GM23248 (cell line): Measurements from ENCODE around the gene MASTL.

Experiments used
- EZH2 ChIP-seq: fragments of 200-600 bp; sonication (generic); IDR thresholded peaks from 2 replicates; pipeline ENCODE4 v1.6.1; 2018; ENCODE audit warnings: antibody characterized with exemption, mild to moderate bottlenecking; ENCODE audit not compliant: insufficient read depth, poor library complexity, severe bottlenecking
- EZH2phosphoT487 ChIP-seq: fragments of 200-600 bp; sonication (generic); IDR thresholded peaks from 2 replicates; pipeline ENCODE4 v1.6.1; 2018; ENCODE audit warnings: antibody characterized with exemption, moderate library complexity, mild to moderate bottlenecking, low read depth; ENCODE audit not compliant: insufficient read depth

DNA sequence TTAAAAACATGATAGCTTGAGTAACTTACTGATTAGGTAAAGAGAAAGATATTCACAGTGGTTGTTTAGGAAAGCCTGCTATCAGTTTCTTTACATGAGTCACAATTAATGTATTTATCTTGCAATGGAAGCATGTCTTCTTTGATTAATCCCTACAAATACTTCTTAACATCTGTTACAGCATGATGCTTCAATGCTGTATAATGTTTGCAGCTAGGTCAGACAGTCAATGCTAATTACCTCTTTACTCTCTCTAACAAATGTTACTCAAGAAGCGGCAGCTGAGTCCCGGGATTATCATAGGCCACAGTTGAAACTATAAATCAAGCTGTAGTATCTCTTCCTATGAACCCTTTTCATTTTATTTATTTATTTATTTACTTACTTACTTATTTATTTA lies 52.2 kb downstream of the MASTL start:
- TF ChIP-seq EZH2 (no peak), EZH2phosphoT487 (no peak)
